HG03575 (cell line): Measurements from ENCODE around the gene GHRH.

Experiments
- ATAC-seq: cut with Tn5 transposase; IDR thresholded peaks from one replicate; pipeline ENCODE4 v1.9.1; 2021; ENCODE audit not compliant: unreplicated experiment, insufficient number of reproducible peaks, low FRiP score; ENCODE audit errors: extremely low read depth

The GHRH gene

GRCh38 chr20:37222086-37222485, 39.5 kb downstream of the GHRH start:
- no peak for ATAC-seq

DNA sequence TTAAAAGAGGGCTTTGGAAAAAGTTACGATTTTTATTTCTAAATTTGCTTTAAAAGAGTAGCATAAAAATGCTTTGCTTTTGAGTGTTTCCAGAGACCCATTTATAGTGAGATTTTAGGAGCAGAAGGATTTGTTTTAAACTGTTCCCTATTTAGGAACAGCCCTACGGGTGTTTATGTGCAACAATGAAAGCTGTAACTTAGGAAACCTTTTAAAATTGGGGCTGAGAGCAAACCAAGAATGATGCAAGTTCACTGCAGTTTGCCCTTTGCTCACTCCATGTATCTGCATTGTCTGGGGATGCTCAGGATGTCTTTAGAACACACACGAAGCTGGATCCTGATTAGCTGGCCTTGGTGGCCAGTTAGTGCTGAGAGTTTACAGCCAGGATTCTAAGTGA, 40.9 kb downstream of the GHRH start:
- no peak for ATAC-seq

DNA sequence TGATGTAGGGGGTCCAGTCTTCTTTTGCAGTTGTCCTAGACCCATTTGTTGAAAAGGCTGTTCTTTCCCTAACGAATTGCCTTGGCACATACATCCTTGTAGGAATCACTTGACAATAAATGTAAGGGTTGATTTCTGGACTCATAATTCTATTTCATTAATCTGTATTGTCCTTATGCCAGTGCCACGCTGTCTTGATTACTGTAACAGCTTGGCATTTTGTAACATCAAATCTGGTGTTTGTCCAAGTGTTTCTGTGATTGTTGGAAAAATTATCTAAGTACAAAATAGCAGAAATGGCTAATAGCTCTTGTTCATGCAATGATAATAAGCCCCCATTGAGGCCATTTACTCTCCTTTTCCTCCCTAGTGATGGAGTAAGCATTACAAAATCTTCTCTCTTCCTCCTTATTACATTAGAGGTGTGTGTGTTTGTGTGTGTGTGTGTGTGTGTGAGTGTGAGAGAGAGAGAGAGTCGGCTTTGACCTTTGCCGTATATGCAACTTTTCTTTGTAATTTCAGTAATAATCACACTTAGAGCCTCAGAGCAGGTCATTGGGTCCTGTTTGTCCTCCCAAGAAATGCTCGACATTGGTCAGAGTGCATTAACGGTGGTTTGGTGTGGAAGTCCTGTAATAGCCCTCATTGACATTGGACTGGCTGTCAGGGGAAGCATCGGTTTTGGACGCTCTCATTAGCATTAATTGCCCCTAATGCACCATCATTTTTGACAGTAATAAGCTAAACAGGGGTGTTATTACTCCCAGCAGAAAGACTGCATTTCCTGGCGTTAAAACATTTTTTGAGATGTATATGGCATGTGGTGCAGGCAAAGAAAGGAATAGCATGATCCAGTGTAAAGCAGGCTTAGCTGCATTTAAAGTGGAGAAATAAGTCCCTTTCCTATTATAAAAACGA, 41.6 kb downstream of the GHRH start:
- no peak for ATAC-seq

DNA sequence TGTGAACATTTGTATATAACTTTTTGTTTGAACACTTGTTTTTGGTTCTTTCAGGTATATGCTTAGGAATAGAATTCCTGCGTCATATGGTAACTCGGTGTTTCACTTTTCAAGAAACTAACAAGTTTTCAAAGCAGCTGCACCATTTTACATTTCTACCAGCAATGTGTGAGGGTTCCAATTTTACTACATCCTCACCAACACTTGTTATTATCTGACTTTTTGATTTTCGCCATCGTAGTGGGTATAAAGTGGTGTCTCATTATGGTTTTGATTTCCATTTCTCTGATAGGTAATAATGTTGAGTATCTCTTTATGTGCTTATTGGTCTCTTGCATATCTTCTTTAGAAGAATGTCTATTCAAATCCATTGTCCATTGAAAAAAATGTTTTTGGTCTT, 42.6 kb downstream of the GHRH start:
- no peak for ATAC-seq

GRCh38 chr20:37218441-37218840, 43.2 kb downstream of the GHRH start:
- ATAC-seq: no peak

GRCh38 chr20:37209661-37210314, 51.8 kb downstream of the GHRH start:
- ATAC-seq: no peak

- ATAC-seq: no peak
Measured at GRCh38 chr20:37209193-37209592, 52.4 kb downstream of the GHRH start.

DNA sequence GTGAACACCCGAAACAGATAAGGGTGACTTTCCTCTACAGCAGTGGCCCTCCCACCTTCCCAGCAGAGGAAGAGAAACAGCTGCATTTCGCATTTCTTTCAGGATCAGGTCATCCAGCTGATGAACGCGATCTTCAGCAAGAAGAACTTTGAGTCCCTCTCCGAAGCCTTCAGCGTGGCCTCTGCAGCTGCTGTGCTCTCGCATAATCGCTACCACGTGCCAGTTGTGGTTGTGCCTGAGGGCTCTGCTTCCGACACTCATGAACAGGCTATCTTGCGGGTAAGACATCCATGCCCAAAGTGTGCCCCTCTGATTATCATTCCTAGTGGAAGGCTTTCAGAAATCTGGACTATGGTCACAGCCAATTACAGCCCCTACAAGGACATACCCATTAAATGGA, 54.4 kb downstream of the GHRH start:
- ATAC-seq: no peak

- ATAC-seq: no peak
Measured at GRCh38 chr20:37205794-37206193, 55.8 kb downstream of the GHRH start.

GRCh38 chr20:37205130-37205529, 56.5 kb downstream of the GHRH start:
- ATAC-seq: no peak

DNA sequence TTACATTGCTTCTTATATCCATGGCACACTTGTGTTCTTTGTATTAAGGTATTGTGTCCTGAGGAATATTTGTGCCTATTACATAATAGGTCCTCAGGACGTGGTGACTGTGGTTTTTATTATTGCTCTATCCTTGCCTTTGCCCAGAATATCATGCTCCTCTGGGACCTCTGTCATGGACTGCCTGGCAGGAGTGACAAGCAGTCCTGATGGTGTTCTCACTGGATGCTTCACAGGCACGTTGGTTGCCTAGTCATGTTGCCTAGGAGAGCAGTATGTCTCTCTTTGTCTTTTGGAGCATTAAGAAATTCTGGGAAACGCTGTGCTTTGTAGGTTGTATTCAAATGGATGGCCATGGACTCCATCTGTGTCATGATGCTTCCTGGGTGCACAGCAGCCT, 57.6 kb downstream of the GHRH start:
- ATAC-seq: no peak

DNA sequence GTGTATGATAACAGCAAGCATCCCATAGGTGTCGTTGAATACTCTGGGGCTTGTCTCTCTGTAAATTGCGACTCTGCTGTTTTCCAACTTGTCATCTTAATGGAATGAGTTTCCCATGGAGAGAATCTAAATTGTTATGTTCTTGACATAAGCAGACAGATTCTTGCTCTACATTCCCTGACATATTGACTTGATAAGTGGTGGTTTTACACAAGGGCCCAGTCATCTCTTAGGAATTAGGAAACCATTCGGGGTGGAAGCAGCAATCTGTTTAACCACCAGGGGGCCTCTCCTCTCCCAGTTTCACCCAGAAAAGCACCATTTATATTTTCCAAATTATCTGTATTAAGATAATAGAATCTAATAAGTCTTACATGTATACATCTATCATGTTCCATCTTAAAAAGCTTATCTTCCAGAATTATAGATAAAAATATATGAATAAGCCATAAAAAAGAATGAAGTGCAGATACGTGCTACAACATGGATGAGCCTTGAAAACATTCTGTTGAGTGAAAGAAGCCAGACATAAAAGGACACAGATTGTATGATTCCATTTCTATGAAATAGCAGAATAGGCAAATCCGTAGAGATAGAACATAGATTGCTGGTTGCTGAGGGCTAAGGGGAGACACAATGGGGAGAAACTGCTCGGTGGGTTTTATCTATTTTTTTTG, 59.2 kb downstream of the GHRH start:
- no peak for ATAC-seq

DNA sequence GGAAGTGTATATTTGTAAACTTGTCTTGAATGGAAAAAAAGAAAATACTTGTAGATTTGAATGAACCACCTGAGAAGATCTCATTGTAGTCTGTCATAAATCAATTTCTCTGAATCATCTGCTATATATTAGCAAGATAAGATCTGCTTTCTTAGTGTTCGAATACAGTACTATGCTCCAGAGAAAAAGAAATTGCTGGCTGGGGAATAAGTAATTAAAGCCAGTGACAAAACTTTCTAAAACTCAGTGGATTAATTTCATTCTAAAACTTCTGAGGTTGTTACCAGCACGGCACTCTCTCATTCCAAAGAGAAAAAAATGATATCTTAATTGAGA, 59.8 kb downstream of the GHRH start:
- no peak for ATAC-seq
